H1 (cell line): ENCODE results near the gene DAAM1. TPM values are rescaled to one million over a fixed set of nuclear protein-coding genes. Genes with fewer than 3 reads are reported as not detected.

Experiments
- GABPA ChIP-seq: IDR thresholded peaks from 2 replicates; pipeline ENCODE4 v1.6.1; 2011; ENCODE audit warnings: mild to moderate bottlenecking, low read length, moderate library complexity, borderline replicate concordance; ENCODE audit not compliant: insufficient read depth
- SUZ12 ChIP-seq: fragments of 200-600 bp; sonication (generic); IDR thresholded peaks from 2 replicates; pipeline ENCODE4 v1.6.1; 2012; ENCODE audit warnings: mild to moderate bottlenecking, inconsistent platforms, low read length, moderate library complexity, mixed read lengths
- polyA plus RNA-seq, 7 experiments: library from polyadenylated mRNA; depleted of rRNA in 3 of 7; stranded (reverse) in 5 of 7; unstranded in 2 of 7; fragments of >200 nt in 5 of 7; fragments of 200-250 nt in 2 of 7; gene quantifications; 1 replicate in 5 of 7; 2 replicates in 1 of 7; 4 replicates in 1 of 7; pipeline versions ENCODE4 v1.2.1 to v1.2.3, GENCODE V29; 2011 to 2013; ENCODE audit warnings: missing spikeins in 2 of 7, mixed read lengths in 2 of 7
- total RNA-seq: library from RNA; stranded (reverse); fragmentation: NEBNext Ultra II Directional; extraction: Animal tissue kit (Norgen Biotek cat#: 25700); gene quantifications from 2 replicates; pipeline ENCODE4 v1.2.1, GENCODE V29; 2021
- TF ChIP-seq, protein P1 (sequence below), 3 experiments: IDR thresholded peaks; 1 replicate in 2 of 3; 2 replicates in 1 of 3; pipeline versions ENCODE4 v1.5.1 to v1.6.1; 2011; ENCODE audit warnings: low read length in 3 of 3, mild to moderate bottlenecking in 3 of 3, inconsistent platforms in 2 of 3, low read depth in 1 of 3, moderate library complexity in 1 of 3; ENCODE audit not compliant: insufficient read depth in 1 of 3; ENCODE audit errors: control extremely low read depth in 1 of 3
- TF ChIP-seq, protein P2 (sequence below): IDR thresholded peaks from 2 replicates; pipeline ENCODE4 v1.6.1; 2012; ENCODE audit warnings: inconsistent platforms

The DAAM1 gene
- total and polyA plus RNA-seq, 2 of the 8 experiments (the other 6 are each of a cell fraction or from before 2014, with no cell fraction given) = 5.0 to 44.9 TPM

DNA sequence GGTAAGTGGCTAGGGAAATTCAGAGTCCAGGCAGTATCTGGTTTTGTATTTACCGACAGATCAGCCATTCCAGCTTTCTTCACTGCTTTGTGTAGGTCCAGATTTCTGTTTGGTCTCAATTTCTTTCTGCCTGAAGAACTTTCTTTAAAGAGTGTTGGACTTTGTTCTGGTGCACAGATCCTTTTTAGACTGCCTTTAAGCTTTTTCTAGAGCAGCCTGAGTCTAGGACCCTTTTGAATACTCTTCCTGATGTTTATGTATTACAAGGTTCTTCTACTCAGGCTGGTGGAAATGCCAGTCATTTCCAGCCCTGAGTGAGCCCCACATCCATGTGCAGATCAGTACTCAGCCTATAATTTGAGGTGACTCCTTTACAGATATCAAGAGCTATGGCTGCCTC is 54.7 kb downstream of the DAAM1 start (continued):
- TF ChIP-seq, protein P1, sequence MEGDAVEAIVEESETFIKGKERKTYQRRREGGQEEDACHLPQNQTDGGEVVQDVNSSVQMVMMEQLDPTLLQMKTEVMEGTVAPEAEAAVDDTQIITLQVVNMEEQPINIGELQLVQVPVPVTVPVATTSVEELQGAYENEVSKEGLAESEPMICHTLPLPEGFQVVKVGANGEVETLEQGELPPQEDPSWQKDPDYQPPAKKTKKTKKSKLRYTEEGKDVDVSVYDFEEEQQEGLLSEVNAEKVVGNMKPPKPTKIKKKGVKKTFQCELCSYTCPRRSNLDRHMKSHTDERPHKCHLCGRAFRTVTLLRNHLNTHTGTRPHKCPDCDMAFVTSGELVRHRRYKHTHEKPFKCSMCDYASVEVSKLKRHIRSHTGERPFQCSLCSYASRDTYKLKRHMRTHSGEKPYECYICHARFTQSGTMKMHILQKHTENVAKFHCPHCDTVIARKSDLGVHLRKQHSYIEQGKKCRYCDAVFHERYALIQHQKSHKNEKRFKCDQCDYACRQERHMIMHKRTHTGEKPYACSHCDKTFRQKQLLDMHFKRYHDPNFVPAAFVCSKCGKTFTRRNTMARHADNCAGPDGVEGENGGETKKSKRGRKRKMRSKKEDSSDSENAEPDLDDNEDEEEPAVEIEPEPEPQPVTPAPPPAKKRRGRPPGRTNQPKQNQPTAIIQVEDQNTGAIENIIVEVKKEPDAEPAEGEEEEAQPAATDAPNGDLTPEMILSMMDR (IDR thresholded peaks at IDR 0.05; ENCODE audit: control extremely low read depth in 1 of 3, insufficient read depth in 1 of 3, low read depth in 1 of 3, low read length in 3 of 3) = no peak
- no peak for TF ChIP-seq GABPA
- TF ChIP-seq SUZ12 = no peak
- TF ChIP-seq, protein P2, sequence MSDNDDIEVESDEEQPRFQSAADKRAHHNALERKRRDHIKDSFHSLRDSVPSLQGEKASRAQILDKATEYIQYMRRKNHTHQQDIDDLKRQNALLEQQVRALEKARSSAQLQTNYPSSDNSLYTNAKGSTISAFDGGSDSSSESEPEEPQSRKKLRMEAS = no peak
